HepG2 (cell line): ENCODE data around the gene SLC22A31. TPM values are rescaled to one million over a fixed set of nuclear protein-coding genes. Genes with fewer than 3 reads are reported as not detected.

Source experiments
- CAMTA2 ChIP-seq: sonication (generic); formaldehyde crosslinking; IDR thresholded peaks from 2 replicates; pipeline ENCODE4 v1.4.0; 2020; ENCODE audit warnings: mild to moderate bottlenecking, missing genetic modification reagents, borderline replicate concordance
- CREB1 ChIP-seq, 2 experiments: fragments of 450-650 bp in 1 of 2; IDR thresholded peaks; 2 replicates each; pipeline ENCODE4 v1.6.1; 2016 to 2017; ENCODE audit warnings: control low read depth in 1 of 2, mild to moderate bottlenecking in 1 of 2, missing compliant biosample characterization in 1 of 2, missing genetic modification characterization in 1 of 2
- EZH2 ChIP-seq: conservative IDR thresholded peaks from 2 replicates; pipeline ENCODE4 v1.6.1; 2012; ENCODE audit warnings: mild to moderate bottlenecking, low read depth, low read length, moderate library complexity
- FOXA1 ChIP-seq, 2 experiments: fragments of 450-650 bp in 1 of 2; sonication (generic) in 1 of 2; formaldehyde crosslinking in 1 of 2; IDR thresholded peaks; 2 replicates each; pipeline versions ENCODE4 v1.4.0 to v1.6.1; 2016 to 2020; ENCODE audit warnings: missing genetic modification reagents in 1 of 2
- GABPA ChIP-seq, 2 experiments: IDR thresholded peaks; 2 replicates each; pipeline ENCODE4 v1.6.1; 2011 to 2016; ENCODE audit warnings: low read depth in 2 of 2, low read length in 1 of 2, missing biosample characterization in 1 of 2, missing genetic modification characterization in 1 of 2
- HIVEP1 ChIP-seq: sonication (generic); formaldehyde crosslinking; IDR thresholded peaks from 2 replicates; pipeline ENCODE4 v1.4.0; 2020; ENCODE audit warnings: mild to moderate bottlenecking, missing genetic modification reagents
- KDM5B ChIP-seq: sonication (generic); formaldehyde crosslinking; IDR thresholded peaks from 2 replicates; pipeline ENCODE4 v1.4.0; 2020; ENCODE audit warnings: missing genetic modification reagents, mild to moderate bottlenecking, borderline replicate concordance
- MIER2 ChIP-seq: IDR thresholded peaks from 2 replicates; pipeline ENCODE4 v1.6.1; 2016; ENCODE audit warnings: missing biosample characterization, missing genetic modification reagents
- MTA1 ChIP-seq: sonication (generic); formaldehyde crosslinking; IDR thresholded peaks from 2 replicates; pipeline ENCODE4 v1.4.0; 2020; ENCODE audit warnings: missing genetic modification reagents, mild to moderate bottlenecking, borderline replicate concordance
- MZF1 ChIP-seq: sonication (generic); formaldehyde crosslinking; IDR thresholded peaks from 2 replicates; pipeline ENCODE4 v1.8.1; 2023; ENCODE audit warnings: mild to moderate bottlenecking, missing genetic modification reagents, borderline replicate concordance
- NFYB ChIP-seq: sonication (generic); formaldehyde crosslinking; IDR thresholded peaks from 2 replicates; pipeline ENCODE4 v1.4.0; 2020; ENCODE audit warnings: missing genetic modification reagents
- NFYC ChIP-seq: IDR thresholded peaks from 2 replicates; pipeline ENCODE4 v1.6.1; 2016; ENCODE audit warnings: missing genetic modification reagents, missing compliant biosample characterization
- SP4 ChIP-seq: sonication (generic); formaldehyde crosslinking; IDR thresholded peaks from 2 replicates; pipeline ENCODE4 v1.8.1; 2023; ENCODE audit warnings: mild to moderate bottlenecking, missing genetic modification reagents
- TAF15 ChIP-seq: fragments of 200-400 bp; formaldehyde crosslinking; IDR thresholded peaks from one replicate; pipeline ENCODE4 v1.6.1; 2018; ENCODE audit warnings: mild to moderate bottlenecking, low read depth, low read length; ENCODE audit not compliant: poor library complexity, severe bottlenecking
- TEAD3 ChIP-seq: optimal IDR thresholded peaks from 2 replicates; pipeline ENCODE3; 2016; ENCODE audit warnings: borderline replicate concordance
- TGIF2 ChIP-seq: IDR thresholded peaks from 2 replicates; pipeline ENCODE4 v1.6.1; 2016; ENCODE audit warnings: control low read depth, missing compliant biosample characterization
- ZFP82 ChIP-seq: sonication (generic); formaldehyde crosslinking; IDR thresholded peaks from 2 replicates; pipeline ENCODE4 v1.5.1; 2020; ENCODE audit warnings: mild to moderate bottlenecking, missing genetic modification reagents, borderline replicate concordance
- ZFY ChIP-seq: sonication (generic); formaldehyde crosslinking; IDR thresholded peaks from 2 replicates; pipeline ENCODE4 v1.4.0; 2020; ENCODE audit warnings: missing genetic modification reagents
- ZNF34 ChIP-seq: sonication (generic); formaldehyde crosslinking; IDR thresholded peaks from 2 replicates; pipeline ENCODE4 v1.4.0; 2020; ENCODE audit warnings: mild to moderate bottlenecking, missing genetic modification reagents, borderline replicate concordance
- ZNF367 ChIP-seq: sonication (generic); formaldehyde crosslinking; IDR thresholded peaks from 2 replicates; pipeline ENCODE4 v1.4.0; 2020; ENCODE audit warnings: missing genetic modification reagents, borderline replicate concordance
- ZNF432 ChIP-seq: sonication (generic); formaldehyde crosslinking; IDR thresholded peaks from 2 replicates; pipeline ENCODE4 v1.5.0; 2020; ENCODE audit warnings: missing genetic modification reagents, mild to moderate bottlenecking, borderline replicate concordance
- ZNF460 ChIP-seq: sonication (generic); formaldehyde crosslinking; IDR thresholded peaks from 2 replicates; pipeline ENCODE4 v1.5.1; 2020; ENCODE audit warnings: missing genetic modification reagents, mild to moderate bottlenecking, borderline replicate concordance
- ZNF773 ChIP-seq: sonication (generic); formaldehyde crosslinking; IDR thresholded peaks from 2 replicates; pipeline ENCODE4 v1.4.0; 2020; ENCODE audit warnings: missing genetic modification reagents, borderline replicate concordance
- polyA plus RNA-seq, 8 experiments: library from polyadenylated mRNA; depleted of rRNA in 3 of 8; stranded (reverse) in 7 of 8; unstranded in 1 of 8; fragments of >200 nt; fragmentation: Illumina TruSeq in 4 of 8; extraction: Trizol in 4 of 8; gene quantifications; 2 replicates each; pipeline versions ENCODE4 v1.2.1 to v1.2.3, GENCODE V29; 2011 to 2016; ENCODE audit warnings: low read depth in 4 of 8, missing spikeins in 1 of 8, mixed read lengths in 1 of 8; ENCODE audit not compliant: insufficient read depth in 1 of 8
- total RNA-seq, 5 experiments: library from RNA; depleted of rRNA; stranded (reverse); fragments of >200 nt; fragmentation: Illumina TruSeq; extraction: Trizol; gene quantifications; 2 replicates each; pipeline ENCODE4 v1.2.3, GENCODE V29; 2016; ENCODE audit warnings: low read depth in 1 of 5
- TF ChIP-seq, protein P1 (sequence below): sonication (generic); formaldehyde crosslinking; IDR thresholded peaks from 2 replicates; pipeline ENCODE4 v1.5.0; 2020; ENCODE audit warnings: missing genetic modification reagents, mild to moderate bottlenecking, borderline replicate concordance
- TF ChIP-seq, protein P2 (sequence below): sonication (generic); formaldehyde crosslinking; IDR thresholded peaks from 2 replicates; pipeline ENCODE4 v1.5.1; 2020; ENCODE audit warnings: missing genetic modification reagents, mild to moderate bottlenecking, borderline replicate concordance
- TF ChIP-seq, protein P3 (sequence below): sonication (generic); formaldehyde crosslinking; IDR thresholded peaks from 2 replicates; pipeline ENCODE4 v1.4.0; 2020; ENCODE audit warnings: mild to moderate bottlenecking, missing genetic modification reagents

SLC22A31 gene
- total and polyA plus RNA-seq, 2 of the 13 experiments (the other 11 are each of a cell fraction or from before 2014, with no cell fraction given): 67.3 to 83.3 TPM

DNA sequence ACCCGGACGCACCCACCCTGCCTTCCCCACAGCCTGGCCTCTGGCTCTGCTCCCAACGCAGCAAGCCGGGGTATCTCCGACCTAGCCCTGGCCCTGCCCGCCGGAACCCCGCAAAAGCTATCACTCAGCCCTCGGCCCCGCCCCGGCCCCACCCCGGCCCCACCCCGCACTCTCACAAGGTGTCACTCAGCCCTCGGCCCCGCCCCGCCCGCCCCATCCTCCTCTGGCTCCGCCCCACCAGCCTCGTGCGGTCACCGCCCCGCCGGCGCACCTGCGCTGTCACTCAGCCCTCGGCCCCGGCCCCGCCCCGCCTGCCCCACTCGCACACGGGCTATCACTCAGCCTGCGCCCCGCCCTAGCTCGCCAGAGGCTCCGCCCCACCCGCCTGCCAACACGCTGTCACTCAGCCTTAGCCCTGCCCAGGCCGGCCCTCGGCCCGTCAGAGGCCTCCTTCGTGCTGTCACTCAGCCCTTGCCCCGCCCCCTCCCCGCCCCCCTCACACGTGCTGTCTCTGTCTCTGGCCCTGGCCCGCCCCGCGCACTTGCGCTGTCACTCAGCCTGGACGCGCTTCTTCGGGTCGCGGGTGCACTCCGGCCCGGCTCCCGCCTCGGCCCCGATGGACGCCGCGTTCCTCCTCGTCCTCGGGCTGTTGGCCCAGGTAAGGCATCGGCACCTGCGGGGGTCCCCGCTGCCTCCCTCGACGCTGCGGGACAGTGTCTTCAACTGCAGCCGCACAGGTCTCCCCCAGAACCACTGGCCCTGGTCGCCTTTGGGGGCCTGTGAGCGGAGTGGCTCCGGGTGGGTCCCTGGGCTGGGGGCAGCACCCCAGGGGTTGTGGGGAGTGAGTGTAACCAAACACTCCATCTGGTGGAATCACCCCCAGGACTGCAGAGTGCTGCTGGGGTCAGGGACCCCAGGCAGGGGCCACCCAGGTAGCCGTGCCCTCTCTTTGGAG lies 28.8 kb downstream of the SLC22A31 start, which contains the start of gene CDH15 (continued):
- TF ChIP-seq CREB1 (IDR thresholded peaks at IDR 0.05): peak; percentile 59
- TF ChIP-seq CREB1 (CRISPR knock-in tag; IDR thresholded peaks at IDR 0.05): no peak
- 0 out of 2 replicates have a peak, but pooled peaks have one; percentile 55 for TF ChIP-seq MZF1 (CRISPR knock-in tag)
- peak; percentile 14; the same call in 1 of the 2 replicates for TF ChIP-seq GABPA (IDR thresholded peaks at IDR 0.05; ENCODE audit: low read depth, low read length)
- no peak for TF ChIP-seq GABPA (CRISPR knock-in tag; IDR thresholded peaks at IDR 0.05; ENCODE audit: low read depth)
- no peak for TF ChIP-seq ZFP82
- peak; percentile 84; the same call in 1 of the 2 replicates for TF ChIP-seq KDM5B (CRISPR knock-in tag)
- TF ChIP-seq, protein P1, sequence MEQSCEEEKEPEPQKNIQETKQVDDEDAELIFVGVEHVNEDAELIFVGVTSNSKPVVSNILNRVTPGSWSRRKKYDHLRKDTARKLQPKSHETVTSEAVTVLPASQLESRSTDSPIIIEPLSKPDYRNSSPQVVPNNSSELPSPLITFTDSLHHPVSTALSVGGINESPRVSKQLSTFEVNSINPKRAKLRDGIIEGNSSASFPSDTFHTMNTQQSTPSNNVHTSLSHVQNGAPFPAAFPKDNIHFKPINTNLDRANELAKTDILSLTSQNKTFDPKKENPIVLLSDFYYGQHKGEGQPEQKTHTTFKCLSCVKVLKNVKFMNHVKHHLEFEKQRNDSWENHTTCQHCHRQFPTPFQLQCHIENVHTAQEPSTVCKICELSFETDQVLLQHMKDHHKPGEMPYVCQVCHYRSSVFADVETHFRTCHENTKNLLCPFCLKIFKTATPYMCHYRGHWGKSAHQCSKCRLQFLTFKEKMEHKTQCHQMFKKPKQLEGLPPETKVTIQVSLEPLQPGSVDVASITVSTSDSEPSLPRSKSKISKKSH (CRISPR knock-in tag): no peak
- TF ChIP-seq ZNF773 (CRISPR knock-in tag): 0 out of 2 replicates have a peak, but pooled peaks have one; percentile 32
- 0 out of 2 replicates have a peak, but pooled peaks have one; percentile 25 for TF ChIP-seq CAMTA2
- TF ChIP-seq TAF15: peak; percentile 12
- no peak for TF ChIP-seq MIER2 (CRISPR knock-in tag)
- TF ChIP-seq TGIF2 (CRISPR knock-in tag): peak; percentile 61; the same call in 1 of the 2 replicates
- TF ChIP-seq EZH2: 0 out of 2 replicates have a peak, but pooled peaks have one; percentile 57
- 0 out of 2 replicates have a peak, but pooled peaks have one; percentile 13 for TF ChIP-seq ZFY (CRISPR knock-in tag)
- peak; percentile 69 for TF ChIP-seq NFYC (CRISPR knock-in tag)
- peak; percentile 73 for TF ChIP-seq NFYB (CRISPR knock-in tag)
- peak; percentile 80; the same call in 1 of the 2 replicates for TF ChIP-seq HIVEP1 (CRISPR knock-in tag)
- no peak for TF ChIP-seq FOXA1 (IDR thresholded peaks at IDR 0.05)
- TF ChIP-seq FOXA1 (CRISPR knock-in tag; IDR thresholded peaks at IDR 0.05): no peak
- no peak for TF ChIP-seq ZNF367
- TF ChIP-seq ZNF460 (CRISPR knock-in tag): no peak
- no peak for TF ChIP-seq ZNF34 (CRISPR knock-in tag)
- TF ChIP-seq SP4 (CRISPR knock-in tag): peak; percentile 100
- TF ChIP-seq, protein P2, sequence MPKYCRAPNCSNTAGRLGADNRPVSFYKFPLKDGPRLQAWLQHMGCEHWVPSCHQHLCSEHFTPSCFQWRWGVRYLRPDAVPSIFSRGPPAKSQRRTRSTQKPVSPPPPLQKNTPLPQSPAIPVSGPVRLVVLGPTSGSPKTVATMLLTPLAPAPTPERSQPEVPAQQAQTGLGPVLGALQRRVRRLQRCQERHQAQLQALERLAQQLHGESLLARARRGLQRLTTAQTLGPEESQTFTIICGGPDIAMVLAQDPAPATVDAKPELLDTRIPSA (CRISPR knock-in tag): no peak
- TF ChIP-seq MTA1 (CRISPR knock-in tag): 0 out of 2 replicates have a peak, but pooled peaks have one; percentile 11
- no peak for TF ChIP-seq ZNF432 (CRISPR knock-in tag)
- TF ChIP-seq TEAD3 (CRISPR knock-in tag): peak; percentile 22
- TF ChIP-seq, protein P3, sequence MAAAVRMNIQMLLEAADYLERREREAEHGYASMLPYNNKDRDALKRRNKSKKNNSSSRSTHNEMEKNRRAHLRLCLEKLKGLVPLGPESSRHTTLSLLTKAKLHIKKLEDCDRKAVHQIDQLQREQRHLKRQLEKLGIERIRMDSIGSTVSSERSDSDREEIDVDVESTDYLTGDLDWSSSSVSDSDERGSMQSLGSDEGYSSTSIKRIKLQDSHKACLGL (CRISPR knock-in tag): peak; percentile 34
